WERI-Rb-1 (cell line): ENCODE results near the gene MAPK14.

Experiments
- DNase-seq: peaks from one replicate; pipeline ENCODE4 v3.0.0-alpha.2; 2020
- H3K27ac ChIP-seq: fragments of 250-450 bp; sonication (Bioruptor Pico); 2 replicates; pipeline ENCODE4 v1.5.1; 2020; ENCODE audit warnings: mild to moderate bottlenecking, moderate library complexity
- H3K27me3 ChIP-seq: fragments of 250-450 bp; sonication (Bioruptor Pico); 2 replicates; pipeline ENCODE4 v1.5.1; 2021; ENCODE audit warnings: mild to moderate bottlenecking, low read depth, moderate library complexity; ENCODE audit not compliant: insufficient read depth, severe bottlenecking
- H3K36me3 ChIP-seq: fragments of 250-450 bp; sonication (Bioruptor Pico); 2 replicates; pipeline ENCODE4 v1.5.1; 2020; ENCODE audit warnings: mild to moderate bottlenecking, moderate library complexity
- H3K4me3 ChIP-seq: 2 replicates; pipeline ENCODE4 v1.5.1; 2011; ENCODE audit warnings: low read depth, mild to moderate bottlenecking, control low read depth, low read length
- H3K9me3 ChIP-seq: fragments of 250-450 bp; sonication (Bioruptor Pico); 2 replicates; pipeline ENCODE4 v1.5.1; 2021; ENCODE audit warnings: mild to moderate bottlenecking, moderate library complexity; ENCODE audit not compliant: severe bottlenecking
- TF ChIP-seq, protein P1 (sequence below): IDR thresholded peaks from 2 replicates; pipeline ENCODE4 v1.5.1; 2011; ENCODE audit warnings: low read depth, mild to moderate bottlenecking, control low read depth, inconsistent platforms, low read length

MAPK14 gene

GRCh38 chr6:36139991-36140710 lies 112.5 kb downstream of the MAPK14 start:
- Histone ChIP-seq H3K4me3 (no peak overlapping the region), H3K27me3 (no peaks in the 10 kb centered on the region), H3K9me3 (no peaks in the 10 kb centered on the region), H3K27ac (peak overlapping the region; percentile 26), H3K36me3 (no peaks in the 10 kb centered on the region)
- DNase-seq, result no peak
- TF ChIP-seq, protein P1, sequence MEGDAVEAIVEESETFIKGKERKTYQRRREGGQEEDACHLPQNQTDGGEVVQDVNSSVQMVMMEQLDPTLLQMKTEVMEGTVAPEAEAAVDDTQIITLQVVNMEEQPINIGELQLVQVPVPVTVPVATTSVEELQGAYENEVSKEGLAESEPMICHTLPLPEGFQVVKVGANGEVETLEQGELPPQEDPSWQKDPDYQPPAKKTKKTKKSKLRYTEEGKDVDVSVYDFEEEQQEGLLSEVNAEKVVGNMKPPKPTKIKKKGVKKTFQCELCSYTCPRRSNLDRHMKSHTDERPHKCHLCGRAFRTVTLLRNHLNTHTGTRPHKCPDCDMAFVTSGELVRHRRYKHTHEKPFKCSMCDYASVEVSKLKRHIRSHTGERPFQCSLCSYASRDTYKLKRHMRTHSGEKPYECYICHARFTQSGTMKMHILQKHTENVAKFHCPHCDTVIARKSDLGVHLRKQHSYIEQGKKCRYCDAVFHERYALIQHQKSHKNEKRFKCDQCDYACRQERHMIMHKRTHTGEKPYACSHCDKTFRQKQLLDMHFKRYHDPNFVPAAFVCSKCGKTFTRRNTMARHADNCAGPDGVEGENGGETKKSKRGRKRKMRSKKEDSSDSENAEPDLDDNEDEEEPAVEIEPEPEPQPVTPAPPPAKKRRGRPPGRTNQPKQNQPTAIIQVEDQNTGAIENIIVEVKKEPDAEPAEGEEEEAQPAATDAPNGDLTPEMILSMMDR, result no peak

- TF ChIP-seq, protein P1, result no peak
- H3K9me3 ChIP-seq, result no peaks in the 10 kb centered on the region
- DNase-seq, result no peak
- H3K27ac ChIP-seq, result no peak overlapping the region
- H3K4me3 ChIP-seq, result no peak overlapping the region
- H3K27me3 ChIP-seq, result no peaks in the 10 kb centered on the region
- no peaks in the 10 kb centered on the region for H3K36me3 ChIP-seq
Measured at GRCh38 chr6:36141091-36141490, 113.5 kb downstream of the MAPK14 start.

- TF ChIP-seq, protein P1, result no peak
- Histone ChIP-seq H3K4me3 (no peak overlapping the region), H3K27ac (no peak overlapping the region), H3K36me3 (no peaks in the 10 kb centered on the region), H3K27me3 (no peaks in the 10 kb centered on the region), H3K9me3 (no peaks in the 10 kb centered on the region)
- no peak for DNase-seq
Measured at GRCh38 chr6:36141961-36142360, 114.4 kb downstream of the MAPK14 start.

DNA sequence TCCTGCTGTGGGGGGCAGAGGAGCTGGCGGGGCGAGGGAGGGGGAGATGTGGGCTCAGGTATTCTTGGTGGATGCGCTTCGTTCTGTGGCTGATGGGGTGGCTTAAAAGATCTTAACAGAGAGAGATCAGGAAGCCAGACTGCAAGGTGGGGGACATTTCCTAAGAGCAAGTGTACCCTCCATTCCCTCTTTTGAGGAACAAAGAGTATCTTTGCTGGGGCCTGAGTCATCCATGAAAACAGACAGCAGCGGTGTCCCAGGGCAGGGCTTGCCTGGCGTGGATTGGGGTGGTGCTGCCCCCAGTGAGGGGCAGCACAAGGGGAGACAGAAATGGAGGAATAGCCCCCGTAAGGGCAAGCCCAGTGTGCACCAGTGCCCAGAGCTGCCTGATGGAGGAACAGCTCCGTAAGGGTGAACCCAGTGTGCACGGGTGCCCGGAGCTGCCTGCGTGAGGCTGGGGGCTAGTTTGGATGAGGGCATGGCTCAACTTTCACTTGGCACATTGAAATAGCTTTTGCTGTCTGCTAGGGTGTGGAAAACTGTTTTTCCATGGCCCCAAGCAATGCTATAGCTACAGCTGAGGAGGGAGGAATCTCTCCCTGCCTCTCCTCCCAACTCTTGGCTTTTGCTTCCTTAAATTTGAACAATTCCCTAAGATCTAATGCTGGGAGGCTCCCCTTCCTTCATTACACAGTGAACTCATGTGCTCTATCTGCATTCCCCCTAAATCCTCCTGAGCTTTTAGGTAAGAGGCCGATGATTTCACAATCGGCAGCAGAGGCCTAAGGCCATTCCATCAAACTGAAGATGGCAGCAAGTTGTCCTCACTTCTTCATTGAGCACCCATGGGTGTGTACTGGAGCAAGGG lies 115.6 kb downstream of the MAPK14 start:
- H3K36me3 ChIP-seq, result no peaks in the 10 kb centered on the region
- H3K4me3 ChIP-seq, result no peak overlapping the region
- H3K27ac ChIP-seq, result no peak overlapping the region
- TF ChIP-seq, protein P1, result no peak
- DNase-seq, result no peak
- no peaks in the 10 kb centered on the region for H3K27me3 ChIP-seq
- H3K9me3 ChIP-seq, result no peaks in the 10 kb centered on the region

- Histone ChIP-seq H3K9me3 (no peaks in the 10 kb centered on the region), H3K27me3 (no peaks in the 10 kb centered on the region), H3K36me3 (no peaks in the 10 kb centered on the region), H3K27ac (no peak overlapping the region), H3K4me3 (no peak overlapping the region)
- DNase-seq, result no peak
- TF ChIP-seq, protein P1, result no peak
Measured at GRCh38 chr6:36145495-36145894, 117.9 kb downstream of the MAPK14 start.
